MM.1S (cell line): ENCODE results near the gene COX15.

Experiments
- CTCF ChIP-seq: fragments of 300-600 bp; sonication (generic); IDR thresholded peaks from 2 replicates; pipeline ENCODE4 v1.5.1; 2016; ENCODE audit warnings: antibody characterized with exemption, low read length, mixed read lengths
- EZH2 ChIP-seq: fragments of 300-600 bp; sonication (generic); optimal IDR thresholded peaks from 2 replicates; pipeline ENCODE3; 2017; ENCODE audit warnings: low read depth, mild to moderate bottlenecking, antibody characterized with exemption, low read length, mixed read lengths
- EZH2phosphoT487 ChIP-seq: fragments of 300-600 bp; sonication (generic); IDR thresholded peaks from 2 replicates; pipeline ENCODE4 v1.6.1; 2018; ENCODE audit warnings: antibody characterized with exemption, low read length

- no peak for TF ChIP-seq CTCF
- no peak for TF ChIP-seq EZH2phosphoT487
- no peak for TF ChIP-seq EZH2
These were observed 458 bp downstream of the COX15 start for GRCh38 chr10:99731306-99732032.
